Spleen (tissue), 13 donors: ENCODE measurements around the gene SLC4A1AP. TPM values are rescaled to one million over a fixed set of nuclear protein-coding genes. Genes with fewer than 3 reads are reported as not detected.
A peak's percentile ranks its signal among the peaks of the same experiment; 100 is the strongest.

Experiments used
- DNase-seq: peaks from one replicate; pipeline ENCODE4 v3.0.0-alpha.2; 2020
- H3K27ac ChIP-seq, 8 donors: fragments of 200-600 bp; sonication (generic) in 7 of 8; 1 replicate in 4 of 8; 2 replicates in 4 of 8; pipeline versions ENCODE4 v1.5.0 to v1.8.0; 2016 to 2021; ENCODE audit warnings: inconsistent platforms in 4 of 8, mild to moderate bottlenecking in 4 of 8, moderate library complexity in 1 of 8
- H3K27me3 ChIP-seq, 7 donors: fragments of 200-600 bp; sonication (generic) in 6 of 7; replicated peaks in 1 of 7; 1 replicate in 4 of 7; 2 replicates in 3 of 7; pipeline versions ENCODE4 v1.5.0 to v1.8.0; 2016 to 2021; ENCODE audit warnings: inconsistent platforms in 3 of 7, mild to moderate bottlenecking in 1 of 7
- H3K36me3 ChIP-seq, 6 donors: fragments of 200-600 bp; sonication (generic) in 5 of 6; 1 replicate in 4 of 6; 2 replicates in 2 of 6; pipeline versions ENCODE4 v1.5.0 to v1.8.0; 2016 to 2021; ENCODE audit warnings: inconsistent platforms in 2 of 6
- H3K4me1 ChIP-seq, 6 donors: fragments of 200-600 bp; sonication (generic) in 5 of 6; 1 replicate in 3 of 6; 2 replicates in 3 of 6; pipeline versions ENCODE4 v1.5.0 to v1.8.0; 2016 to 2021; ENCODE audit warnings: inconsistent platforms in 3 of 6
- H3K4me3 ChIP-seq, 8 donors: fragments of 200-600 bp; sonication (generic) in 7 of 8; 1 replicate in 4 of 8; 2 replicates in 4 of 8; pipeline versions ENCODE4 v1.5.0 to v1.8.0; 2016 to 2021; ENCODE audit warnings: inconsistent platforms in 4 of 8, mild to moderate bottlenecking in 4 of 8, moderate library complexity in 2 of 8
- H3K9me3 ChIP-seq, 8 donors: fragments of 200-600 bp; sonication (generic) in 7 of 8; 1 replicate in 4 of 8; 2 replicates in 4 of 8; pipeline versions ENCODE4 v1.5.0 to v1.8.0; 2016 to 2021; ENCODE audit warnings: inconsistent platforms in 4 of 8
- CTCF ChIP-seq, 11 experiments: fragments of 200-600 bp in 7 of 11; fragments of 450-650 bp in 4 of 11; sonication (generic) in 4 of 11; IDR thresholded peaks in 8 of 11; conservative IDR thresholded peaks in 3 of 11; 1 replicate in 7 of 11; 2 replicates in 4 of 11; pipeline versions ENCODE4 v1.4.0 to v1.8.0; 2016 to 2021; ENCODE audit warnings: antibody characterized with exemption in 11 of 11, inconsistent platforms in 4 of 11, mild to moderate bottlenecking in 1 of 11
- POLR2A ChIP-seq, 3 donors: fragments of 450-650 bp; IDR thresholded peaks; one replicate each; pipeline ENCODE4 v1.5.1; 2017; ENCODE audit warnings: antibody characterized with exemption in 3 of 3, mild to moderate bottlenecking in 1 of 3
- POLR2AphosphoS5 ChIP-seq, 3 donors: sonication (generic); formaldehyde crosslinking; IDR thresholded peaks; one replicate each; pipeline ENCODE4 v1.5.1; 2017; ENCODE audit warnings: antibody characterized with exemption in 3 of 3
- WGBS, 5 donors: extraction: QIAGEN DNeasy Blood & Tissue Kit in 3 of 5; methylation state at CpG; one replicate each; pipeline versions ENCODE4 v1.1.5 to v1.1.7; 2013 to 2018; 5-methylcytosine and 5-hydroxymethylcytosine counted together
- intact Hi-C: fragments of 100-400 bp; cut with DNase I; formaldehyde crosslinking; loops from one replicate; pipeline ENCODE4 v1.15.0; 2023; ENCODE audit warnings: low total_unique reads
- long read RNA-seq, 2 donors: transcript quantifications; one replicate each; lab custom pipeline, GENCODE V29; 2026
- polyA plus RNA-seq, 3 donors: library from polyadenylated mRNA; stranded (reverse); fragments of 200-250 nt; gene quantifications; one replicate each; pipeline ENCODE4 v1.2.1, GENCODE V29; 2013
- total RNA-seq, 7 donors: library from RNA; depleted of rRNA in 3 of 7; stranded (reverse); fragments of >200 nt in 3 of 7; fragmentation: NEBNext Ultra II Directional in 4 of 7; extraction: Animal tissue kit (Norgen Biotek cat#: 25700) in 4 of 7; gene quantifications; one replicate each; pipeline versions ENCODE4 v1.1.0 to v1.2.1, GENCODE V29; 2016 to 2021
- donor health status: healthy with polysubstance abuse.
- donor health status: DM: no; HTN: no; CAD: no; lungs with moderate emphysema.
- donor health status: DM: no; HTN: no; CAD: no.
- donor health status: Bipolar disorder and iron deficiency.
- donor health status: healthy.
- donor health status: DM: no; HTN: no; CAD: no.
- donor health status: DM: yes; HTN: yes; CAD: no.

Gene SLC4A1AP, protein sequence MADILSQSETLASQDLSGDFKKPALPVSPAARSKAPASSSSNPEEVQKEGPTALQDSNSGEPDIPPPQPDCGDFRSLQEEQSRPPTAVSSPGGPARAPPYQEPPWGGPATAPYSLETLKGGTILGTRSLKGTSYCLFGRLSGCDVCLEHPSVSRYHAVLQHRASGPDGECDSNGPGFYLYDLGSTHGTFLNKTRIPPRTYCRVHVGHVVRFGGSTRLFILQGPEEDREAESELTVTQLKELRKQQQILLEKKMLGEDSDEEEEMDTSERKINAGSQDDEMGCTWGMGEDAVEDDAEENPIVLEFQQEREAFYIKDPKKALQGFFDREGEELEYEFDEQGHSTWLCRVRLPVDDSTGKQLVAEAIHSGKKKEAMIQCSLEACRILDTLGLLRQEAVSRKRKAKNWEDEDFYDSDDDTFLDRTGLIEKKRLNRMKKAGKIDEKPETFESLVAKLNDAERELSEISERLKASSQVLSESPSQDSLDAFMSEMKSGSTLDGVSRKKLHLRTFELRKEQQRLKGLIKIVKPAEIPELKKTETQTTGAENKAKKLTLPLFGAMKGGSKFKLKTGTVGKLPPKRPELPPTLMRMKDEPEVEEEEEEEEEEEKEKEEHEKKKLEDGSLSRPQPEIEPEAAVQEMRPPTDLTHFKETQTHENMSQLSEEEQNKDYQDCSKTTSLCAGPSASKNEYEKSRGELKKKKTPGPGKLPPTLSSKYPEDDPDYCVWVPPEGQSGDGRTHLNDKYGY
- total RNA-seq (10 to 100 TPM; 17.3 to 25.4 (median 21.4) TPM), polyA plus RNA-seq (10 to 100 TPM; 10.5 to 13.5 (median 11.1) TPM)
- long read RNA-seq, donor 1, partial matches to known transcripts, result 0 of 2 reads
- long read RNA-seq, donor 1, other reads (novel, unspliced or antisense), result 0 of 2 reads
- long read RNA-seq, donor 2, partial matches to known transcripts, result 0 of 1 reads
- long read RNA-seq, donor 2, other reads (novel, unspliced or antisense), result 0 of 1 reads

- peaks cover 0 to 58% (median 47%) of the 10 kb centered on the region in 6 donors for H3K36me3 ChIP-seq
- intact Hi-C loops, result no loop called here
- no peaks in the 10 kb centered on the region for H3K27me3 ChIP-seq
- H3K4me3 ChIP-seq, result peak within 1 kb of the TSS; percentile 69 to 97 (median 92)
- TF ChIP-seq POLR2AphosphoS5 (IDR thresholded peaks at IDR 0.05), result peak; percentile 76 to 80 (median 79)
- no peak for TF ChIP-seq POLR2A (IDR thresholded peaks at IDR 0.05)
- TF ChIP-seq CTCF (IDR thresholded peaks at IDR 0.05 in 8 of 11, conservative IDR thresholded peaks at IDR 0.05 in 3 of 11), result peak in 1 of 11 experiments; percentile 5
- DNase-seq, result peak; percentile 91
- no peaks in the 10 kb centered on the region for H3K9me3 ChIP-seq
- WGBS, 5 donors, result 0 to 1% (median 0%) methylated on average over 40 to 56 of the region's 56 CpGs
- peak within 1 kb of the TSS; percentile 77 to 96 (median 92) for H3K27ac ChIP-seq
- peaks cover 29 to 93% (median 54%) of the 10 kb centered on the region in 6 donors for H3K4me1 ChIP-seq
These were observed at the start of gene SLC4A1AP, which contains the start of gene SUPT7L for GRCh38 chr2:27663285-27664153. Gene SLC4A1AP, plus strand, starts transcription at chr2:27663889. Its CDS starts 26 bp downstream, at chr2:27663915. Gene SUPT7L, minus strand, starts transcription at chr2:27663614. Its CDS starts 1,422 bp downstream, at chr2:27662192.

GRCh38 chr2:27613985-27614384 is 49.7 kb upstream of the SLC4A1AP start:
- no peak for TF ChIP-seq POLR2A (IDR thresholded peaks at IDR 0.05)
- no peak for TF ChIP-seq POLR2AphosphoS5 (IDR thresholded peaks at IDR 0.05)
- TF ChIP-seq CTCF (IDR thresholded peaks at IDR 0.05 in 8 of 11, conservative IDR thresholded peaks at IDR 0.05 in 3 of 11), result no peak
- no peak for DNase-seq
- Histone ChIP-seq H3K27ac (no peak overlapping the region), H3K27me3 (no peaks in the 10 kb centered on the region), H3K4me1 (no peaks in the 10 kb centered on the region), H3K9me3 (no peaks in the 10 kb centered on the region), H3K4me3 (no peak overlapping the region), H3K36me3 (peaks cover 0 to 97% (median 73%) of the 10 kb centered on the region in 6 donors)
- 95 to 99% (median 97%) methylated on average over 2 of the region's 2 CpGs for WGBS, 5 donors
- intact Hi-C loops, result no loop called here

DNA sequence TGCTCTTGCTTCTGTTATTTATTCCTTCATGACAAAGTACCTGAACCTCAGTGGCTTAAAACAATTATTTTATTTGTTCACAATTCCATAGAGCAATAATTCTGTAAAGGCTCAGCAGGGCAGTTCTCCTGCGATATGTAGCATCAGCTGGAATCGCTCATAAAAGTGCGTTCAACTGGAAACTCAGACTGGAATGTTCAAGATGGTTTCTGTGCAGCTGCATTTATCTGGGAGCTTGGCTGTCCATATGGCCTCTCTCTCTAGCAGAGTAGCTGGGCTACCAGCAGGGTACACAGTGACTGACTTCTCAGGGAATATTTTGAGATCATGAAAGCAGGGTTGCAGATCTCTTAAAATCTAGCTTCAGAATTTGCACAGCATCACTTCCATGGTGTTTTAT is 48.4 kb upstream of the SLC4A1AP start:
- WGBS, 5 donors, result 98 to 100% (median 99%) methylated on average over 3 of the region's 3 CpGs
- no peak overlapping the region for H3K27ac ChIP-seq
- no peak for DNase-seq
- intact Hi-C loops, result no loop called here
- H3K27me3 ChIP-seq, result no peaks in the 10 kb centered on the region
- no peaks in the 10 kb centered on the region for H3K4me1 ChIP-seq
- H3K9me3 ChIP-seq, result no peaks in the 10 kb centered on the region
- peaks cover 0 to 99% (median 72%) of the 10 kb centered on the region in 6 donors for H3K36me3 ChIP-seq
- H3K4me3 ChIP-seq, result no peak overlapping the region
- no peak for TF ChIP-seq POLR2AphosphoS5 (IDR thresholded peaks at IDR 0.05)
- no peak for TF ChIP-seq CTCF (IDR thresholded peaks at IDR 0.05 in 8 of 11, conservative IDR thresholded peaks at IDR 0.05 in 3 of 11)
- no peak for TF ChIP-seq POLR2A (IDR thresholded peaks at IDR 0.05)
